Measurements from ENCODE around the gene SCIN.
"Not testable (repeated sequence)": the region's sequence is repeated elsewhere in the genome, so short reads cannot be mapped to it uniquely, and the experiment has no call there.

SCIN gene

DNA sequence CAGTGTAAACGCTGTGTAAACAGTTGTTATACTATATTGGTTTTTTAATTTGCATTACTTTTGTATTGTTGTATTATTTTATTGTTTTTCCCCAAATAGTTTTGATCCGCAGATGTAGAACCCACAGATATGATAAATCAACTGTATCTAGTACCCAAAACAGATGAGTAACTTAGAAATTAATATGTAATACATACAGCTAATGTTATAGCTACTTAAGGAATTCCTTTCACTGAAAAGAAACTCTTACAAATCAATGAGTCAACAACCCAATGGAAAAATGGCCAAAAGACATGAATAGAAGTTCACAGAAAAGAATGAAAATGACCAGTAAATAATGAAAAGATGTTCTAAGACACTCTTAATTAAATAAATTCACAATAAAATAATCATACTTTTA, 84.6 kb downstream of the SCIN start:
- DNase-seq (ENCODE audit: extremely low spot score) = no peak
- CTCF ChIA-PET = interaction anchor here (1.4 kb wide), 1 partner anchor 31 kb away, joined by 4 read pairs; no protein-coding TSS in a partner anchor
- POLR2A ChIA-PET = no interaction called here
- TF ChIP-seq, protein P1, sequence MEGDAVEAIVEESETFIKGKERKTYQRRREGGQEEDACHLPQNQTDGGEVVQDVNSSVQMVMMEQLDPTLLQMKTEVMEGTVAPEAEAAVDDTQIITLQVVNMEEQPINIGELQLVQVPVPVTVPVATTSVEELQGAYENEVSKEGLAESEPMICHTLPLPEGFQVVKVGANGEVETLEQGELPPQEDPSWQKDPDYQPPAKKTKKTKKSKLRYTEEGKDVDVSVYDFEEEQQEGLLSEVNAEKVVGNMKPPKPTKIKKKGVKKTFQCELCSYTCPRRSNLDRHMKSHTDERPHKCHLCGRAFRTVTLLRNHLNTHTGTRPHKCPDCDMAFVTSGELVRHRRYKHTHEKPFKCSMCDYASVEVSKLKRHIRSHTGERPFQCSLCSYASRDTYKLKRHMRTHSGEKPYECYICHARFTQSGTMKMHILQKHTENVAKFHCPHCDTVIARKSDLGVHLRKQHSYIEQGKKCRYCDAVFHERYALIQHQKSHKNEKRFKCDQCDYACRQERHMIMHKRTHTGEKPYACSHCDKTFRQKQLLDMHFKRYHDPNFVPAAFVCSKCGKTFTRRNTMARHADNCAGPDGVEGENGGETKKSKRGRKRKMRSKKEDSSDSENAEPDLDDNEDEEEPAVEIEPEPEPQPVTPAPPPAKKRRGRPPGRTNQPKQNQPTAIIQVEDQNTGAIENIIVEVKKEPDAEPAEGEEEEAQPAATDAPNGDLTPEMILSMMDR (IDR thresholded peaks at IDR 0.05; ENCODE audit: control extremely low read depth, extremely low read depth, low read depth, missing control alignments) = no peak

GRCh38 chr7:12660423-12660822, 89.9 kb downstream of the SCIN start:
- CTCF ChIA-PET = not testable (repeated sequence)

DNA sequence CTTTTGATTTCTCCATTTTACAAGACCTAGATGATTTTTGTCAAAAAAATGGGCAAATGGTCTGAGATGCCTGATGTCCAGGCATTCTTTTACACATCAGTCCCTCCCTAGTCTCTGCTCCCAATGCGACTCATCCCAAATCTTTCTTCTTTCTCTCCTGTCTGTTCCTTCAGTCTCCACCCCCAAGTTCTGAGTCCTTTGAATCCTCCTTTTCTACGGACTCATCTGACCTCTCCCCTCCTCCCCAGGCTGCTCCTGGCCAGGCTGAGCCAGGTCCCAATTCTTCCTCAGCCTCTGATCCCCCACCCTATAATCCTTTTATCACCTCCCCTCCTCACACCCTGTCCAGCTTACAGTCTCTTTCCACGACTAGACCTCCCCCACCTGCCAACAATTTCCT, 90.5 kb downstream of the SCIN start:
- POLR2A ChIA-PET; CTCF ChIA-PET; DNase-seq (ENCODE audit: extremely low spot score): not testable (repeated sequence)

More at GRCh38 chr7:12660423-12660822, 89.9 kb downstream of the SCIN start:
- DNase-seq (ENCODE audit: extremely low spot score); POLR2A ChIA-PET: not testable (repeated sequence)

GRCh38 chr7:12661581-12661980, 91.1 kb downstream of the SCIN start:
- POLR2A ChIA-PET = no interaction called here
- TF ChIP-seq, protein P1 (IDR thresholded peaks at IDR 0.05; ENCODE audit: control extremely low read depth, extremely low read depth, low read depth, missing control alignments) = no peak
- DNase-seq (ENCODE audit: extremely low spot score) = no peak
- CTCF ChIA-PET = no interaction called here

DNA sequence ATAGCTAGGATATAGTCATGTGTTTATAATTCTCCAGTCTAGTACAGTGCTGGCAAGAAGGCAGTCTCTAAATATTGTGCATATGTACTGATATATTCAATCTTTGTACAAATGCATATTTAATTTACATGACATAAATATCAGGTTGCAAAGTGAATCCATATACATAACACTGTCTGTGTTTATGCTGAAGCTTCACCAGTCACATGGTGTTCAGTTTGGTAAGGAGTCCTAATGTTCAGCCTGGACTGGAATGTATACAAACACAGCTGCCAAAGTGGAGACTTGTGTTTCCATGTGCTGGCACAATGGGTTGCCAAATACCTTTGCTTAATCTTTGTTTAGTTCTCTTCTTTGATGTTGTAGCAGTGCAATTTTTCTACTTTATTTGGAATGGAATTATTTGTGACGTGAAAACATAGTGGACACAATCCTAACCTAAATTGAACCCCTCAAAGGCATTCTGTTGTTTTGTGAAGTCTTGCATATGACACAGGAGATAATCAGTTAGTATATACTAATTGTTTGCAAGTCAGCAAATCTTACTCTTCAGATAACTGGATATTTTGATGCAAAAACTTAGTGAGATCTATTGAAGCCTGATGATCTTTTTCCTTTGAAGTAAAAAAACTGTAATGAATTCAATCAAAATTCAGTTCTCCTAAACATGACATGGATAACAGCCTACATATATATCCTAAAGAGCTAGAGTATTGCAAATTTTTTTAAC, 99.6 kb downstream of the SCIN start:
- CTCF ChIA-PET = interaction anchor here (1.1 to 5.5 kb wide), 3 partner anchors 17 to 45 kb away, joined by 3 to 18 read pairs (median 4); partner anchors contain the start of gene ARL4A
- no peak for DNase-seq (ENCODE audit: extremely low spot score)
- POLR2A ChIA-PET = no interaction called here
- TF ChIP-seq, protein P1 (IDR thresholded peaks at IDR 0.05; ENCODE audit: control extremely low read depth, extremely low read depth, low read depth, missing control alignments) = no peak

GRCh38 chr7:12670743-12671520, 100.4 kb downstream of the SCIN start:
- TF ChIP-seq, protein P1 (IDR thresholded peaks at IDR 0.05; ENCODE audit: control extremely low read depth, extremely low read depth, low read depth, missing control alignments) = no peak
- ChIA-PET CTCF (interaction anchor here (1.1 to 5.5 kb wide), 2 partner anchors 16 to 45 kb away, joined by 3 to 18 read pairs; partner anchors contain the start of gene ARL4A), POLR2A (no interaction called here)
- DNase-seq (ENCODE audit: extremely low spot score) = no peak

DNA sequence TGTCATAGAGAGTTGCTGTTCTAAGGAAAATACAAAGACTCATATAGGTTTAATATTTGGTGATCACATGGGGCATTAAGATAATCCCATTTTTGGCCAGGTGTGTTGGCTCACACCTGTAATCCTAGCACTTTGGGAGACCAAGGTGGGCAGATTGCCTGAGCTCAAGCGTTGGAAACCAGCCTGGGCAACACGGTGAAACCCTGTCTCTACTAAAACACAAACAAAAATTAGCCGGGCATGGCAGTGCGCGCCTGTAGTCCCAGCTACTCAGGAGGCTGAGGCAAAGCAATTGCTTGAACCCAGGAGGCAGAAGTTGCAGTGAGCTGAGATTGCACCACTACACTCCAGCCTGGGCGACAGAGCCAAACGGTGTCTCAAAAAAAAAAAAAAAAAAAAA, 102.9 kb downstream of the SCIN start:
- POLR2A ChIA-PET; DNase-seq (ENCODE audit: extremely low spot score); CTCF ChIA-PET: not testable (repeated sequence)

GRCh38 chr7:12674053-12674452, 103.5 kb downstream of the SCIN start:
- DNase-seq (ENCODE audit: extremely low spot score) = no peak
- ChIA-PET POLR2A (no interaction called here), CTCF (interaction anchor here (1.3 kb wide), 1 partner anchor 240 kb away, joined by 3 read pairs; no protein-coding TSS in a partner anchor)
- TF ChIP-seq, protein P1 (IDR thresholded peaks at IDR 0.05; ENCODE audit: control extremely low read depth, extremely low read depth, low read depth, missing control alignments) = no peak
